ENCODE results near the gene LRRC18.

Gene LRRC18

GRCh38 chr10:48958598-48959190, 19.1 kb upstream of the LRRC18 start:
- H3K27ac Mint-ChIP-seq = no peak overlapping the region
- intact Hi-C loops (cut with micrococcal nuclease) = no loop called here

DNA sequence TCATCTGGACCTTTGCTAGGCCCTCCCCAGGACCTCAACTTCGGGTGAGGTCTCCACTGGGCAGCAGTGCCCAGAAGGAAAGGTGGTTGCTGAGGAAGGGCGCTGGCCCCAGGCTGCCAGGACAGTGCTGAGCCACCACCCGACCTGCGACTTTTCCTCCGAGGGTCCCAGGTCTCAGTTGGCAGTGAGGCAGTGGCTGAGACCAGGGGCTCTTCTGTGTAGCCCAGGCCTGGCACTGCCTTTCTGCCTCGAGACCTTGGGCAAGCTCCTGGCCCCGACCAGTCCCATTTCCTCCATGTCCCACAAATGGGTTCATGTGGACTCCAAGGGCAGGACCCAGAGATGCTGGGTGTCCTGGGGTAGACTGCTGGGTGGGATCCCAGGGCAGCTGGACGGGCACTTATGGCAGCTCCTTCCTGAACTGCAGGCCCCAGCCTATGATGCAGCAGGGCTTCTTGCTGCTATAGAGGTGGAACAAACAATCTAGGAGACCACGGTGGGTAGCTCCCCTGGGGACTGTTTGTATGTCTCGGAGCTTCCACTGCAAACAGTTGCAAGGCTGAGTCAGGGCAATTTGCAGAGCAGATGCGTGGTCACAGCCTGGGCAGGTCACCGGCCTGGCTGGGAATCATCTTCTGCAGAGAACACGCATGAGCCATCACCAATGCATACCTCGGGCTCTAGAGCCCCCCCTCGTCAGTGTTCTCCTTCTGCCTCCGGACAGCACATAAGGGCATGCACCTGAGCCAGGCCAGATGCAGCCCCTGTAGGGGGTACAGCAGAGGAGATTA, 17.9 kb upstream of the LRRC18 start:
- Mint-ChIP-seq H3K27ac (no peak overlapping the region), H3K9me3 (no peaks in the 10 kb centered on the region), H3K4me3 (no peak overlapping the region), H3K4me1 (ENCODE audit: low read depth) (no peaks in the 10 kb centered on the region), H3K27me3 (no peaks in the 10 kb centered on the region), H3K36me3 (ENCODE audit: low read depth) (peaks cover 99% of the 10 kb centered on the region)
- intact Hi-C loops (cut with micrococcal nuclease) = no loop called here

More at GRCh38 chr10:48958598-48959190, 19.1 kb upstream of the LRRC18 start:
- Mint-ChIP-seq H3K4me1 (ENCODE audit: low read depth) (no peaks in the 10 kb centered on the region), H3K4me3 (no peak overlapping the region), H3K36me3 (ENCODE audit: low read depth) (peaks cover 98% of the 10 kb centered on the region), H3K27me3 (no peaks in the 10 kb centered on the region), H3K9me3 (no peaks in the 10 kb centered on the region)

DNA sequence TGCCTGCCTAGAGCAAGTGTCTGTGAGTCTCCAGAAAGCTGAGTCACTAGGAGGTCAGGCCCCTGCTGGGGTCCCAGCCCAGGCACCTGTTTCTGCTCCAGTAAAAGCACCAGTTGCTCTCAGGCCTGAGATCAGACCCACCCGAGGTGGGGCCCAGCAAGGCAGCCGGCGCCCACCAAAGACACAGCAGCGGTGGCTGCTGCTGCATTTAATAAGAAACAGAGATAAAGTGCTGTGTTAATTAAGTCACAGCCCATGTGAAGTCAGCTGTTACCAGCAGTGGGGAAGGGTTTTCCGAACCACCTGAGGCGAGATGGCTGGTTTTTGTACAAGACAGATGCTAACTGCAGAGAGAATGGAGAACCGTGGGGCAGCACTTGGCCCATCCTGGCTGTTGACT, 12.1 kb upstream of the LRRC18 start:
- H3K27ac Mint-ChIP-seq = no peak overlapping the region
- intact Hi-C loops (cut with micrococcal nuclease) = no loop called here
- peaks cover 99% of the 10 kb centered on the region for H3K36me3 Mint-ChIP-seq (ENCODE audit: low read depth)
- H3K27me3 Mint-ChIP-seq = no peaks in the 10 kb centered on the region
- no peaks in the 10 kb centered on the region for H3K4me1 Mint-ChIP-seq (ENCODE audit: low read depth)
- H3K9me3 Mint-ChIP-seq = no peaks in the 10 kb centered on the region
- no peak overlapping the region for H3K4me3 Mint-ChIP-seq

GRCh38 chr10:48948470-48949037, 8.9 kb upstream of the LRRC18 start:
- Mint-ChIP-seq H3K36me3 (ENCODE audit: low read depth) (peaks cover 100% of the 10 kb centered on the region), H3K27ac (no peak overlapping the region), H3K4me3 (no peak overlapping the region), H3K27me3 (no peaks in the 10 kb centered on the region), H3K9me3 (no peaks in the 10 kb centered on the region), H3K4me1 (ENCODE audit: low read depth) (no peaks in the 10 kb centered on the region)
- intact Hi-C loops (cut with micrococcal nuclease) = no loop called here

- no peaks in the 10 kb centered on the region for H3K9me3 Mint-ChIP-seq
- no peak overlapping the region for H3K27ac Mint-ChIP-seq
- H3K27me3 Mint-ChIP-seq = no peaks in the 10 kb centered on the region
- no peak overlapping the region for H3K4me3 Mint-ChIP-seq
- H3K36me3 Mint-ChIP-seq (ENCODE audit: low read depth) = peaks cover 100% of the 10 kb centered on the region
- H3K4me1 Mint-ChIP-seq (ENCODE audit: low read depth) = no peaks in the 10 kb centered on the region
- intact Hi-C loops (cut with micrococcal nuclease) = no loop called here
Measured at GRCh38 chr10:48947690-48948469, 8.2 kb upstream of the LRRC18 start.

DNA sequence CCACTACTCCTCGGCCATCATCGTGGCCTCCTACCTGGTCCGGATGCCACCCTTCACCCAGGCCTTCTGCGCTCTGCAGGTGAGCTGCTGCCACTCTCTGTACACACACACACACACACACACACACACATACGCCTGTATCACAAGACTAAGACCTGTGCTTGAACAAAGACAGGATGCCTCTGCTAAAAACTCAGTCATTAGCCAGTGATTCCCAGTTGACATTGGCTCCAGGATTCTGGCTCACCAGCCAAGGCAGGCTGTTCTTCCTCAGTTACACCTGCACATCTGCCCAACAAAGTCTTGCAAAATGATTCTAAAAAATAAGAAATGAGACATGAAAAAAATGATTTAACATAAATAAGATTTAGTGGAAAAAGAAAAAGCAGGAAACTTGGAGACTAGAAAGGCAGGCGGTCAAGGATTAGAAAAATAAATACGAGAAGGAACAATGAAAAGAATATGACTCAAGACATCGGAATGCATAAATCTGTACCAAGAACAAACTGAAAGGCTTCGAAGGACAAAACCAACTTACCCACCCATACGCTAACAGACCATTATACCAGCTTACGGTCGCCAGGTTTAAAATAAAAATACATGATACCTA, 7.4 kb upstream of the LRRC18 start:
- intact Hi-C loops (cut with micrococcal nuclease) = no loop called here
- Mint-ChIP-seq H3K27ac (no peak overlapping the region), H3K36me3 (ENCODE audit: low read depth) (peaks cover 100% of the 10 kb centered on the region), H3K4me1 (ENCODE audit: low read depth) (no peaks in the 10 kb centered on the region), H3K27me3 (no peaks in the 10 kb centered on the region), H3K4me3 (no peak overlapping the region), H3K9me3 (no peaks in the 10 kb centered on the region)

GRCh38 chr10:48946332-48946731, 6.7 kb upstream of the LRRC18 start:
- Mint-ChIP-seq H3K27ac (no peak overlapping the region), H3K4me3 (no peak overlapping the region), H3K27me3 (no peaks in the 10 kb centered on the region), H3K9me3 (no peaks in the 10 kb centered on the region), H3K36me3 (ENCODE audit: low read depth) (peaks cover 100% of the 10 kb centered on the region), H3K4me1 (ENCODE audit: low read depth) (no peaks in the 10 kb centered on the region)
- intact Hi-C loops (cut with micrococcal nuclease) = no loop called here

GRCh38 chr10:48945441-48946130, 5.9 kb upstream of the LRRC18 start:
- no peaks in the 10 kb centered on the region for H3K9me3 Mint-ChIP-seq
- H3K4me3 Mint-ChIP-seq = no peak overlapping the region
- H3K27me3 Mint-ChIP-seq = no peaks in the 10 kb centered on the region
- intact Hi-C loops (cut with micrococcal nuclease) = no loop called here
- H3K27ac Mint-ChIP-seq = no peak overlapping the region
- no peaks in the 10 kb centered on the region for H3K4me1 Mint-ChIP-seq (ENCODE audit: low read depth)
- peaks cover 100% of the 10 kb centered on the region for H3K36me3 Mint-ChIP-seq (ENCODE audit: low read depth)

- no peaks in the 10 kb centered on the region for H3K27me3 Mint-ChIP-seq
- intact Hi-C loops (cut with micrococcal nuclease) = no loop called here
- no peaks in the 10 kb centered on the region for H3K9me3 Mint-ChIP-seq
- H3K4me1 Mint-ChIP-seq (ENCODE audit: low read depth) = no peaks in the 10 kb centered on the region
- no peak overlapping the region for H3K27ac Mint-ChIP-seq
- H3K4me3 Mint-ChIP-seq = no peak overlapping the region
- H3K36me3 Mint-ChIP-seq (ENCODE audit: low read depth) = peaks cover 100% of the 10 kb centered on the region
Measured at GRCh38 chr10:48944171-48944570, 4.5 kb upstream of the LRRC18 start.

GRCh38 chr10:48943096-48943495, 3.5 kb upstream of the LRRC18 start:
- intact Hi-C loops (cut with micrococcal nuclease) = no loop called here
- H3K4me1 Mint-ChIP-seq (ENCODE audit: low read depth) = no peaks in the 10 kb centered on the region
- H3K27ac Mint-ChIP-seq = no peak overlapping the region
- H3K9me3 Mint-ChIP-seq = no peaks in the 10 kb centered on the region
- H3K4me3 Mint-ChIP-seq = no peak overlapping the region
- H3K36me3 Mint-ChIP-seq (ENCODE audit: low read depth) = peaks cover 100% of the 10 kb centered on the region
- no peaks in the 10 kb centered on the region for H3K27me3 Mint-ChIP-seq

- Mint-ChIP-seq H3K9me3 (no peaks in the 10 kb centered on the region), H3K4me1 (ENCODE audit: low read depth) (no peaks in the 10 kb centered on the region), H3K4me3 (no peak overlapping the region), H3K36me3 (ENCODE audit: low read depth) (peaks cover 100% of the 10 kb centered on the region), H3K27ac (no peak overlapping the region), H3K27me3 (no peaks in the 10 kb centered on the region)
- intact Hi-C loops (cut with micrococcal nuclease) = no loop called here
Measured at GRCh38 chr10:48941427-48942075, 1.9 kb upstream of the LRRC18 start.

DNA sequence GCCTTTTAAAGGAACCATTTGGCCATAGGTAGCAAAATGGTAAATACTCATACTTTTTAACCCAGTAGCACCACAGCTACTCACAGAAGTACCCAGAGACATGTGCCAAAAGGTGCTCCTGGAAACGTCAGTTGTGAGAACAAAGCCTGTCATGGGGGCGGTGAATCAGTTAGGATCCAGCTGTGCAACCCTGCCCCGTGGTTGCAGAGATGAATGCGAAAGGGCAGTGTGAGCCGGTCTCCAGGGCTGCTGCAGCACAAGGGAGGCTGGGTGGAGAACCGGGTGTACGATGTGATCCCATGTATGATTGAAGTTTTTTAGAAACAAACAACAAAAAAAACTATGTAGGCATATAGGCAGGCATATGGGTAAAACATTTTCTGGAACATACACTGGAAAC, 1.3 kb upstream of the LRRC18 start:
- Mint-ChIP-seq H3K4me1 (ENCODE audit: low read depth) (no peaks in the 10 kb centered on the region), H3K4me3 (no peak overlapping the region), H3K36me3 (ENCODE audit: low read depth) (peaks cover 94% of the 10 kb centered on the region), H3K27ac (no peak overlapping the region), H3K9me3 (no peaks in the 10 kb centered on the region), H3K27me3 (no peaks in the 10 kb centered on the region)
- intact Hi-C loops (cut with micrococcal nuclease) = no loop called here

DNA sequence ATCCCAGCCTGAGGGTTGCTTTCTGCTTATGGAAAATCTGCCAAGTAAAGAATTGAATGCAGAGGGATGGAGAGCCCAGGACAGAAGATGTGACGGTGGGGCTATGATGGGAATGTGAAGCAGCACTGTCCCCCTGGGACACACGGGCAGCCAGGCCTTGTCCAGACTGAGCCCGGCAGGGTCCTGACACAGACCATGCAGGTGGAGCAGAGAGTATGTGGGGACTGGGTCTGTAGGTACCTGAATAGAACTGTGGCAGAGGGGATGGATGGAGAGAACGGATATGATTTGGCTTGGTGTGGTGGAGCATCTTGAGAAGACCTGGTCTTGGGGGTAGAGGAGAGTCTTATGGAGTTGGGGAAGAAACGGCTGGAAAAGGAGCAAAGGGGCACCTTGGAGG, 732 bp upstream of the LRRC18 start:
- Mint-ChIP-seq H3K27ac (no peak overlapping the region), H3K9me3 (no peaks in the 10 kb centered on the region), H3K4me1 (ENCODE audit: low read depth) (no peaks in the 10 kb centered on the region), H3K27me3 (no peaks in the 10 kb centered on the region), H3K4me3 (no peak overlapping the region), H3K36me3 (ENCODE audit: low read depth) (peaks cover 92% of the 10 kb centered on the region)
- intact Hi-C loops (cut with micrococcal nuclease) = no loop called here

Data from dendritic cell treated with granulocyte-macrophage colony-stimulating factor and Interleukin-4, amounts not matched to agents 40 ng/mL and 50 ng/mL, for 4 days (primary cell).